NCI-H146 (cell line): Measurements from ENCODE around the gene BAIAP2.
"Not testable (repeated sequence)": the region's sequence is repeated elsewhere in the genome, so short reads cannot be mapped to it uniquely, and the experiment has no call there.

Experiments
- DNase-seq: peaks from one replicate; lab custom pipeline; 2025; lab: John Stamatoyannopoulos, UW

BAIAP2 gene

GRCh38 chr17:81069135-81069645, 34.2 kb downstream of the BAIAP2 start:
- no peak for DNase-seq

GRCh38 chr17:81070541-81071246, 35.7 kb downstream of the BAIAP2 start:
- DNase-seq, result no peak

- DNase-seq, result no peak
These were observed 37.1 kb downstream of the BAIAP2 start for GRCh38 chr17:81071761-81072741.

- no peak for DNase-seq
These were observed 39.3 kb downstream of the BAIAP2 start for GRCh38 chr17:81073967-81074839.

- no peak for DNase-seq
These were observed 39.9 kb downstream of the BAIAP2 start for GRCh38 chr17:81074875-81075274.

- no peak for DNase-seq
These were observed 40.4 kb downstream of the BAIAP2 start for GRCh38 chr17:81075307-81075706.

- peak; percentile 23 for DNase-seq
These were observed 41.3 kb downstream of the BAIAP2 start for GRCh38 chr17:81076141-81076679.

- DNase-seq, result not testable (repeated sequence)
These were observed 43.3 kb downstream of the BAIAP2 start for GRCh38 chr17:81078026-81078913.

GRCh38 chr17:81080019-81080418, 45.1 kb downstream of the BAIAP2 start:
- peak; percentile 27 for DNase-seq

GRCh38 chr17:81081222-81082176, 46.5 kb downstream of the BAIAP2 start:
- no peak for DNase-seq

- no peak for DNase-seq
These were observed 47.5 kb downstream of the BAIAP2 start for GRCh38 chr17:81082177-81083073.

GRCh38 chr17:81083125-81083765, 48.3 kb downstream of the BAIAP2 start:
- DNase-seq, result no peak

- no peak for DNase-seq
These were observed 49.9 kb downstream of the BAIAP2 start for GRCh38 chr17:81084680-81085419.

GRCh38 chr17:81085420-81085911, 50.5 kb downstream of the BAIAP2 start:
- DNase-seq, result no peak

GRCh38 chr17:81086789-81087551, 52.0 kb downstream of the BAIAP2 start:
- DNase-seq, result no peak
